Measurements from ENCODE around the gene KHDRBS2.

DNA sequence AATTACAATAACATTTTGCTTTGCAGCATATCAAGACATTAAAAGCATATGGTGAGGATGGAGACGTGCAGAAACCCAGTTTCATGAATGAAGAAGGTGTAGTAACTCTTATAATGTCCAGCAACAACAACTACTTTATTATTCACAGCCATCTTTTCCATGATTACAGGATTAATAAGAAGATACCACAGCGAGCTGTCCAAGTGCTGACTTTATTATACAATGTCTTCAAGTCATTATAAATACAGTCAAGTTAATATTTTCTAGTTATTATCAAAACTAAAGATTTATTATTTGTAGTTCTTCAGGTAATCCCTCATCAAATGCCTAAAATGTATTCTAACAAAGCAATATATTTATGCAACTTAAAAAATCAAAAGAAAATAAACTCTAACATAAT, 2.5 kb upstream of the KHDRBS2 start:
- no peak for TF ChIP-seq REST (IDR thresholded peaks at IDR 0.05; ENCODE audit: unreplicated experiment)
- no peak for TF ChIP-seq CTCF (conservative IDR thresholded peaks at IDR 0.05; ENCODE audit: low read depth in 2 of 2)
- TF ChIP-seq POLR2AphosphoS5 (IDR thresholded peaks at IDR 0.05; ENCODE audit: low read depth): no peak
- TF ChIP-seq CREB1 (CRISPR knock-in tag; IDR thresholded peaks at IDR 0.05; ENCODE audit: low read depth): no peak
- no peak for TF ChIP-seq EZH2phosphoT487 (IDR thresholded peaks at IDR 0.05; ENCODE audit: unreplicated experiment)
- TF ChIP-seq EZH2 (IDR thresholded peaks at IDR 0.05; ENCODE audit: low read depth, unreplicated experiment): no peak
- no peak for TF ChIP-seq JUNB (IDR thresholded peaks at IDR 0.05; ENCODE audit: unreplicated experiment)
- TF ChIP-seq, protein P1, sequence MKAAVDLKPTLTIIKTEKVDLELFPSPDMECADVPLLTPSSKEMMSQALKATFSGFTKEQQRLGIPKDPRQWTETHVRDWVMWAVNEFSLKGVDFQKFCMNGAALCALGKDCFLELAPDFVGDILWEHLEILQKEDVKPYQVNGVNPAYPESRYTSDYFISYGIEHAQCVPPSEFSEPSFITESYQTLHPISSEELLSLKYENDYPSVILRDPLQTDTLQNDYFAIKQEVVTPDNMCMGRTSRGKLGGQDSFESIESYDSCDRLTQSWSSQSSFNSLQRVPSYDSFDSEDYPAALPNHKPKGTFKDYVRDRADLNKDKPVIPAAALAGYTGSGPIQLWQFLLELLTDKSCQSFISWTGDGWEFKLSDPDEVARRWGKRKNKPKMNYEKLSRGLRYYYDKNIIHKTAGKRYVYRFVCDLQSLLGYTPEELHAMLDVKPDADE (IDR thresholded peaks at IDR 0.05): no peak
- no peak for TF ChIP-seq STAT1 (IDR thresholded peaks at IDR 0.05; ENCODE audit: unreplicated experiment)
- no peak for TF ChIP-seq NANOG (IDR thresholded peaks at IDR 0.05; ENCODE audit: borderline replicate concordance)

Measured in GM23338 (cell line).